GDM1 (cell line): ENCODE measurements around the gene INMT.

Experiments used
- DNase-seq: peaks from one replicate; lab custom pipeline; 2025; lab: John Stamatoyannopoulos, UW

INMT gene

GRCh38 chr7:30788640-30789333 lies 36.9 kb downstream of the INMT start:
- DNase-seq = no peak

DNA sequence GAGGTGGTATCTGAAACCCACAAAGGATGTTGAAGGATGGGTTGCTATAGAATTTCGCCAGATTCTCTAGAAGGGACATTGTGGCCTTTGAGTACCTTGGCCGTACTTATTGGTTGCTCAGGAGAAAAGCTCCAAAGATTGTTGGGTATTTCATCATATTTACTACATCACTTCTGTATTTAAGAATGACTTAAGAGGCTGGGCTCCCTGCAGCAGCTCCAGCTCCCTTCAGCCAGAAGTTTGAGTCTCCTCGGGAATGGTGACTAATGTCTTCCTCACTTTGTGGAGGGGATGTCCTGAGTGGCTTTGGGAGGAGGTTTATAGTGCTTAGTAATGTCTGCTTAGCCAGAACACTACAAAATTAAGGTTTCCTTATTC lies 37.4 kb downstream of the INMT start:
- no peak for DNase-seq

GRCh38 chr7:30790356-30790755 lies 38.4 kb downstream of the INMT start:
- no peak for DNase-seq

- no peak for DNase-seq
These were observed 39.2 kb downstream of the INMT start for GRCh38 chr7:30791114-30791513.

- DNase-seq = no peak
These were observed 43.4 kb downstream of the INMT start for GRCh38 chr7:30795161-30795948.

DNA sequence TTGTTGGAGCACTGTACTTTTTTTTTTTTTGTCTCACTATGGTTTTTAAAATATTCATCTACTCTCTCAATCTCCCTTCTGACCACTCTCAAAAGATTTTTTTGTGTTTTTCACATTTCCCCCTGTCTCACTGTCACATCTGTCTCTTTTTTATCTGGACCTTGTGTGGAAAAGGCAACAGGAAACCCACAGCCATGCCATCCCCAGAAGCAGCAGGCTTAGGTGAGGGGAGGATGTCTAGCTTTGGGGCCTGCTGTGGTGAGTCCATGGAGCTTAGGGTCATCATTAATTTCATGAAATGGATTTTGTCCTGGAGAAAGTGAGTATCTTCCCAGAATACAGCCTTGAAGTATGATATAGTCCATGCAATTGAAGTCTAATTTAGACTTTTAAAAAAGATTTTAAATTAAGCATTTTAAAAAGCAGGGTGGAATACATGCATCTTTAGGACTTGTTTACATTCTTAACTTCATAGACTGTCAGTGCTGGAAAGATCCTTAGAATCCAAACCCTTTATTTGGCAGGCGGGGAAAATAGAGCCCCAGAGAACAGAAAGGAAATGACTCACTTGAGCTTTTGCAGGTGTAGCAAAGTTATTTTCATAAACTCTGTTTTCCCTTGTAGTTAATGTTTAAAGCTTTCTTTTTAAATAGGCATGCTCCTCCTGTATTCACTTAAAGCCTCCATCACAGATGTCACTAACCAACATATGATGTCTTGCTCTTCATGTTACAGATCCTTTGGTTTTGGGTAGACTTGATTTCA lies 44.4 kb downstream of the INMT start:
- no peak for DNase-seq

DNA sequence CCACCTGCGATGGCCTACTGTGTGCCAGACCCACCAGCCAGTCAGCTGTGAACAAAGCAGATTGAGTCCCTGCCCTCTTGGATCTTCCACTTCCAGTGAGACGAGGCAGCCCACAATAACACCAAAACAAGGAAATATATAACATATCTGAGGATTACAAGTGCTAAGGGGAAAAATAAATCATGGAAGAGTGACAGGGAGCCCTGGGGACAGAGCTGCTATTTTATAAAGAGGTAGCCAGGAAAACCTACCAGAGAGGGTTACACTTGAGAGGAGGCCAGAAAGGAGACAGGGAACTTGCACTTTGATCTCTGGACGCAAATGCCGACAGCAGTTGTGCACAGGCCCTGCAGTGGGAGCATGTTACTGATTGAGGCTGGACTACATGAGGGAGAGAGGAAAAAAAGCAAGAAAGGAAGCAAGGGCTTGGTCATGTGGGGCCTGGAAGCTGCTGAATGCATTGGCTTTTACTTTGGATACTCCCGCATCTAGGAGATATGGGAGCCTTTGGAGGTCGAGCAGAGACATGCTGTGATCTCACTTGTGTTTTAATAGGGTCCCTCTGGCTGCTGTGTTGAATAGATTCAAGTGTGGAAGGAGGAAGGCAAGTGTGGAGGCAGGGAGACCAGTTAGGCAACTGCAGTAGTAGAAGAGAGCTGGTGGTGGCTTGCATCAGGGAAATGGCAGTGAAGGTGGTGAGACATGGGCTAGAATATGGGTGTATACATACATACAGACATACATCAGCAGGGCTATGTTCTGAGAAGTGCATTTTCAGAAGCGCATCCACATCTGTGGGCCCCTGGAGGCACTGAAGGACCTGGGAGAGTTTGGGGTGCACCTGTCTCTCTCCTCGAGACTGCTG lies 45.5 kb downstream of the INMT start:
- no peak for DNase-seq

DNA sequence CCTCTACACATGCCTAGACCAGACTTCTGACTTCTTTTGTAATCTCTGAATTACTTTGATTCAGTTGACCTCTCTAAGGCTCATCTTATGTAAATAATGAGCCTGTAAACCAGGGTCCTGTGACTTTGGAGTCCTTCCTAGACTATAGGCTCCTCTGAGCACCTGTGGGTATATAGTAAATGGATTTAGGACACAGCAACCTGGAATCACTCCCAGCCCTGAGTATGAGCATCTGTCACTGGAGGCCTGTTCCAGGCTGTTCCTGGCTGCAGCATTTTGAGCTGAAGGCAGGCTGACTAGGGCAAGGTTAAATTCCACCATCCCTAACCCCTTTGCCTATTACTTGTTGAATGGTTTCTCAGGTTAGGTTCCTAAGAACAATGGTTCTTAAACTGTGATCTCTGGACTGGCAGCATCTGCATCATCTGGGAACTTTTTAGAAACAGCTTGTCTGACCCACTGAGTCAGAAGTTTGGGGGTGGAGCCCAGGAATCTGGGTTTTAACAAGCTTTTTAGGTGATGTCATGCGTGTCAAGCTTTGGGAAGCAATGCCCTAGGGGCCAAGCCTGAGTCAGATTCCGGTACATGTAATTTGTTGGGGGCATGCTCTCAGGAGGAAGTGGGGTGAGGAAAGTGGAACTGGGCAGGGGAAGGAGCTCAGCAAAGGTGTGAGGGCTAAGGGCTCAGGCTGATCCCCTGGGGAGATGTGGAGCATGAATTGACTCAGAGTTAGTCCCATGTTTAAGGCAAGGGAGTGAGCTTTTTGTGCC lies 47.5 kb downstream of the INMT start:
- DNase-seq = no peak

DNA sequence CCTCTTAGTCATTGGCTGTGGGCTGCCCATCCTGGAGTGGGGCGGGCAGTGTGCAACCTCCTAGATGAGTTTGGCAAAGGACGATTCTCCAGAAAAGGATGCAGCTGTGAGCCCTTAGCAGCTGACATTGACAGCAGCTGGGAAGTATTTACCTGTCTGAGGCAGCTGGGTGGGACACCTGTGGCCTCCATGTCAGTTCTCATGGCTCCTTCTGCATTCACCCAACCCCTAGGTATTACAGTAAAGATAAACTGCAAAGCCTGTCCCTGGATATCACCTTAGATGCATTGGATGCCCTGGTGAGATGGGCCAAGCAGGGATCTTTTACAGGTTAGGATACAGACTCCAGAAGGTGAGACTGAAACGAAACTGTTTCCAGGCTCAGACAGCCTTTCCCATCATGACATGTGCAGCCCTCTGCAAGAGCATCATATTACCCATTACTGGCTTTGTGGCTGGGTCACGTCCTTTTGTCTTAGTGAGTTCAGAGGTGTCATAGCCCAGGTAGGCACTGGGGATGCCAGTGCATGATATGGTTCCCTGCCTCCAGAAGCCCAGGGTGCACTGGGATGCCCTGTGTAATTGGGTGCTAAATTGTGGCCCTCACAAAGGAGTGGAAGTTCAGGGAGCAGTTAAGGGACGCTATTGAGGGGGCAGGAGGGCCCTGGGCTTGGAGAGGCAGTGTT lies 48.2 kb downstream of the INMT start:
- no peak for DNase-seq

GRCh38 chr7:30800785-30801252 lies 48.9 kb downstream of the INMT start:
- peak; percentile 16 for DNase-seq

GRCh38 chr7:30802812-30803211 lies 50.9 kb downstream of the INMT start:
- no peak for DNase-seq

DNA sequence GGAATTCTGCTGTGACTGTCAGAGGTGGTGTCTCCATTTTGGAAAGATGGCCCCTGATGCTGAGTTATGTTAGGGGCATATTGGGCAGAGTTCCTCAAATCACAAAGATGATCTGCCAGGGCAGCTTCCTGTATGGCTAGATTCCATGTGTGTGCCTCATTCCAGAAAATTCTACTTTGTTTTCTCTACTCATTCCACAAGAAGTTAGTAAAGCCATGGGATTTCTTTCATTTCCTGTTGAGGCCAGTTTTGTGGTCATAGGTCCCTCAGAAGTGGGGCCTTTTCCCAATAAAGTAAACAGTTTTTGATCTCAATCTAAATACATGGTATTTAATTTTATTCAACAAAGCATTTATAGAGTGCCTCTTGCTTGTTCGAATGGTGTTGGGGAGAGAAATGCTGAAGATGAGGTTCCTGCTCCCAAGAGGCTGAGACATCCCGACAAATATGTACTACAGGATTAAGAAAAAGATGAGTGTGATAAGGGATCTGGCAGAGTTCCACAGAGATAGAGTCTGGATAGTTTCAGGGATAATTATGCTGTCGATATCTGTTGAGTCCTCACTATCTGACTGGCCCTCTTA lies 52.2 kb downstream of the INMT start:
- DNase-seq = no peak

GRCh38 chr7:30805081-30805691 lies 53.3 kb downstream of the INMT start:
- no peak for DNase-seq

- no peak for DNase-seq
These were observed 54.0 kb downstream of the INMT start for GRCh38 chr7:30805931-30806330.
